ENCODE results near the gene EDDM3A.

DNA sequence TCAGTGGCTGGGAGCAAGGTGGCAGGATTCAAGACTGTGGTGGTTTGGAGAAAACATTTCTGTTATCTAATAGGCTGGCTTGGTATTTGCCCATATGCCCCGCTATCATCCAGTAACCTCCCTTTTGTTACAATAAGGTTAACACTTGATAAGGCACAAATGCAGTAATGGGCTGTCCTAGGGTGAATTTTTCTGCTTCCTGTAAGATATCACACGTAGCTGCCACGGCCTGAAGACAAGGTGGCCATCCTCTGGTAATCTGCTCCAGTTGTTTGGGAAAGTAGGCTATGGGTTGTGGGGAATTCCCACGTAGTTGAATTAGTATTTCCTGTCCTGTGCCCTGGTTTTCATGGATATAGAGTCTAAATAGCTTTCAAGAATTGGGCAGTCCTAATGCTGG is 34.0 kb upstream of the EDDM3A start:
- no peak for TF ChIP-seq EZH2 (IDR thresholded peaks at IDR 0.05; ENCODE audit: insufficient read depth, poor library complexity, severe bottlenecking)
- TF ChIP-seq EZH2phosphoT487 (IDR thresholded peaks at IDR 0.05; ENCODE audit: insufficient read depth, low read depth) = no peak
